Measurements from ENCODE around the gene SLC8A3. TPM values are rescaled to one million over a fixed set of nuclear protein-coding genes. Genes with fewer than 3 reads are reported as not detected.

SLC8A3 gene
- total and polyA plus RNA-seq, 9 of the 15 experiments (the other 6 are each of a cell fraction or from before 2014, with no cell fraction given): not detected

DNA sequence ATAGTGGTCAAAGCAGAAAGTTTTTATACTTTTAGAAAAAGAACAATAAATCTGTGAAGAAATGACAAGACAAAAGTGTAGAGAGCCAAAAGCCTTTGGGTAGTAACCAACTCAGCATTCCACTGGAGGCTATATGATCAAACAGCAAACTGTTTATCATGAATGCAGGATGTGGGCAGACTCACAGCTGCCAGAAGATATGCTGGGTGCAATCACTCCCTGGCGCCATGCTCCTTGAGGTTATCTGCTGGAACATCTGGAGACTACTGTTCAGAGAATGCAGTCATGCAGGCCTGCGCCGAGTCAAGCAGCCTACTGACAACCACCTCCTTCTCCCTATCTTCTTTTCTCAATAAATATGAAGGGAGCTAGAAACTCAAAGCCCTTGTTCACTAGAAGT is 49.0 kb upstream of the SLC8A3 start (continued):
- TF ChIP-seq ZNF121 (CRISPR knock-in tag; conservative IDR thresholded peaks at IDR 0.05) (no peak), NEUROD1 (IDR thresholded peaks at IDR 0.05; ENCODE audit: borderline replicate concordance, low read depth, low read length, partially characterized antibody) (peak; percentile 81), SOX6 (IDR thresholded peaks at IDR 0.05) (peak; percentile 97), FOXA1 (IDR thresholded peaks at IDR 0.05; ENCODE audit: borderline replicate concordance) (no peak), KDM1A (IDR thresholded peaks at IDR 0.05) (peak; percentile 96 to 97), SETDB1 (IDR thresholded peaks at IDR 0.05; ENCODE audit: low read length) (no peak), HDAC1 (IDR thresholded peaks at IDR 0.05) (peak in 1 of 2 experiments; percentile 84; a peak in 2 of 4 replicates), ARNT (IDR thresholded peaks at IDR 0.05) (peak; percentile 83 to 91), TARDBP (IDR thresholded peaks at IDR 0.05) (peak; percentile 87), ZC3H4 (CRISPR knock-in tag; IDR thresholded peaks at IDR 0.05; ENCODE audit: borderline replicate concordance) (no peak), ZNF263 (CRISPR knock-in tag; IDR thresholded peaks at IDR 0.05; ENCODE audit: borderline replicate concordance) (no peak), GATA2 (CRISPR knock-in tag; IDR thresholded peaks at IDR 0.05) (peak; percentile 99), GABPB2 (CRISPR knock-in tag; conservative IDR thresholded peaks at IDR 0.05) (no peak), HEY1 (CRISPR knock-in tag; IDR thresholded peaks at IDR 0.05; ENCODE audit: borderline replicate concordance) (0 out of 2 replicates have a peak, but pooled peaks have one; percentile 55), HNRNPLL (IDR thresholded peaks at IDR 0.05; ENCODE audit: low read depth, low read length, poor library complexity, severe bottlenecking) (no peak), ZNF639 (CRISPR knock-in tag; conservative IDR thresholded peaks at IDR 0.05 in 1 of 2, IDR thresholded peaks at IDR 0.05 in 1 of 2) (peak in 1 of 2 experiments; percentile 88; a peak in 2 of 4 replicates), ZNF232 (CRISPR knock-in tag; IDR thresholded peaks at IDR 0.05) (no peak), KAT2B (IDR thresholded peaks at IDR 0.05; ENCODE audit: low read depth, low read length) (no peak), MBD2 (IDR thresholded peaks at IDR 0.05; ENCODE audit: borderline replicate concordance, low read depth) (peak; percentile 64; the same call in 1 of the 2 replicates), NCOA1 (IDR thresholded peaks at IDR 0.05; ENCODE audit: low read depth) (peak; percentile 82), CHCHD3 (CRISPR knock-in tag; IDR thresholded peaks at IDR 0.05) (no peak), NCOR1 (IDR thresholded peaks at IDR 0.05) (peak; percentile 98), PTRF (tag; IDR thresholded peaks at IDR 0.05) (no peak), POLR2G (IDR thresholded peaks at IDR 0.05; ENCODE audit: low read depth, low read length) (no peak), MED1 (CRISPR knock-in tag; IDR thresholded peaks at IDR 0.05; ENCODE audit: borderline replicate concordance) (no peak), ZNF699 (CRISPR knock-in tag; IDR thresholded peaks at IDR 0.05; ENCODE audit: insufficient replicate concordance) (no peak), MYC (IDR thresholded peaks at IDR 0.05; ENCODE audit: low read depth, low read length) (peak; percentile 77), MYC (CRISPR knock-in tag; IDR thresholded peaks at IDR 0.05; ENCODE audit: borderline replicate concordance, low read depth) (no peak), SNIP1 (IDR thresholded peaks at IDR 0.05; ENCODE audit: low read depth) (no peak), RBM14 (IDR thresholded peaks at IDR 0.05; ENCODE audit: borderline replicate concordance, insufficient read depth, low read depth, low read length) (no peak)
- TF ChIP-seq, protein P1, sequence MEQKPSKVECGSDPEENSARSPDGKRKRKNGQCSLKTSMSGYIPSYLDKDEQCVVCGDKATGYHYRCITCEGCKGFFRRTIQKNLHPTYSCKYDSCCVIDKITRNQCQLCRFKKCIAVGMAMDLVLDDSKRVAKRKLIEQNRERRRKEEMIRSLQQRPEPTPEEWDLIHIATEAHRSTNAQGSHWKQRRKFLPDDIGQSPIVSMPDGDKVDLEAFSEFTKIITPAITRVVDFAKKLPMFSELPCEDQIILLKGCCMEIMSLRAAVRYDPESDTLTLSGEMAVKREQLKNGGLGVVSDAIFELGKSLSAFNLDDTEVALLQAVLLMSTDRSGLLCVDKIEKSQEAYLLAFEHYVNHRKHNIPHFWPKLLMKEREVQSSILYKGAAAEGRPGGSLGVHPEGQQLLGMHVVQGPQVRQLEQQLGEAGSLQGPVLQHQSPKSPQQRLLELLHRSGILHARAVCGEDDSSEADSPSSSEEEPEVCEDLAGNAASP (IDR thresholded peaks at IDR 0.05): no peak
